Right lung (tissue), 10 donors: ENCODE data around the gene PRKCA. TPM values are rescaled to one million over a fixed set of nuclear protein-coding genes. Genes with fewer than 3 reads are reported as not detected.
"Not testable (repeated sequence)": the region's sequence is repeated elsewhere in the genome, so short reads cannot be mapped to it uniquely, and the experiment has no call there.

Experiments used
- DNase-seq, 2 donors: peaks; one replicate each; pipeline ENCODE4 v3.0.0-alpha.2; 2013
- long read RNA-seq, 8 donors: transcript quantifications; one replicate each; lab custom pipeline, GENCODE V29; 2026
- polyA plus RNA-seq, 5 donors: library from polyadenylated mRNA; unstranded; fragments of 120-200 nt; gene quantifications; one replicate each; pipeline versions ENCODE4 v1.2.1 to v1.2.3, GENCODE V29; 2013; ENCODE audit warnings: inconsistent platforms in 1 of 5, low replicate concordance in 1 of 5; ENCODE audit not compliant: insufficient read length in 5 of 5, insufficient read depth in 1 of 5

Gene PRKCA
- polyA plus RNA-seq = 10 to 100 TPM; 11.7 to 18.1 (median 17.2) TPM
- long read RNA-seq, donor 1, full-length matches to known transcripts = 2 of 2 reads
- long read RNA-seq, donor 1, partial matches to known transcripts = 0 of 2 reads
- long read RNA-seq, donor 1, other reads (novel, unspliced or antisense) = 0 of 2 reads
- long read RNA-seq, donor 2, full-length matches to known transcripts = 2 of 2 reads
- long read RNA-seq, donor 2, partial matches to known transcripts = 0 of 2 reads
- long read RNA-seq, donor 2, other reads (novel, unspliced or antisense) = 0 of 2 reads
- long read RNA-seq, donor 3, full-length matches to known transcripts = 1 of 1 reads
- long read RNA-seq, donor 3, partial matches to known transcripts = 0 of 1 reads
- long read RNA-seq, donor 3, other reads (novel, unspliced or antisense) = 0 of 1 reads
- long read RNA-seq, donor 4, full-length matches to known transcripts = 3 of 3 reads
- long read RNA-seq, donor 4, partial matches to known transcripts = 0 of 3 reads
- long read RNA-seq, donor 4, other reads (novel, unspliced or antisense) = 0 of 3 reads
- long read RNA-seq, donor 5 = 0 reads
- long read RNA-seq, donor 6 = 0 reads
- long read RNA-seq, donor 7, full-length matches to known transcripts = 3 of 3 reads
- long read RNA-seq, donor 7, partial matches to known transcripts = 0 of 3 reads
- long read RNA-seq, donor 7, other reads (novel, unspliced or antisense) = 0 of 3 reads
- long read RNA-seq, donor 8, full-length matches to known transcripts = 3 of 3 reads
- long read RNA-seq, donor 8, partial matches to known transcripts = 0 of 3 reads
- long read RNA-seq, donor 8, other reads (novel, unspliced or antisense) = 0 of 3 reads

DNA sequence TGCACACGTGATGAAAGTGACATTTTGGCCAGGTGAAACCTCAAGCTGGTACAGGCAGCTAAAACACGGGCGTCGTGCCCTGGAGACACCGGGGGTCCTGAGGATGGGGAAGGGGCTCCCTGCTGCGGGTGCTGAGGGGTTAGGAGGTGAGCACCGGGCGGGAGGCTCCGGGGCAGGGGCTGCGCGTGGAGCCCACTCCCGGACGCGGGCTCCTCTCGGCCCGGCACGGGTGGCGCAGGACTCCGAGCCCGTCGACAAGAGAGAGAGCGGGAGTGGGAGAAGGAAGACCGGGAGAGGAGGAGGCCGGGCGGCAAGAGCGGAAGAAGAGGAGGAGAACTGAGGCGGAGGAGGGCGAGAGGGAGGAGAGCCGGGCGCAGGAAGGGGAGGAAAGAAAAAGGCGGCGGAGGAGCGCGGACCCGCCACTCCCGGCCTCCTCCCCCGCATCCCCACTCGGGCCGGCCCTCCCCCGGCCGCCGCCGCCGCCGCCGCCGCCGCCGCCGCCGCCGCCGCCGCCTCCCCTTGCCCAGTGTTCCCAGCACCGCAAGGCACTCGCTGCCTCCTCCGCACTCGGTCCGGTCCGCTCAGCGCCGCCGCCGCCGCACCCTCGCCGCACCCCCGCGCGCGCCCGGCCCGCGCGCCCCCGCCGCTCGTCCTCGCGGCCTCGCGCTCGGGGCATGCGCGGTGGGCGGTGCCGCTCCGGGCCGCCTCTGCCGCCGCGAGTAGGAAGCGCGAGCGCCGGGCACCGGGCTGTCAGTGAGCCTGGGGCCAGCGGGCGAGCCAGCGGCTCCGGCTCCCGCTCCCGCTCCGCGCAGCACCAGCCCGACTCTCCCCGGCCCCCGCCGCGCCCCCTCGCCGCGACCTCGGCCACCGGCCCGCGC, at the start of gene PRKCA:
Gene PRKCA (plus strand): TSS at position 750 of the 878 bp plus-strand sequence.
- peak; percentile 62 to 65 for DNase-seq

GRCh38 chr17:66253458-66253857, 49.0 kb upstream of the PRKCA start:
- not testable (repeated sequence) for DNase-seq

GRCh38 chr17:66255112-66255511, 47.3 kb upstream of the PRKCA start:
- DNase-seq = peak; percentile 53 to 59

GRCh38 chr17:66255527-66255971, 46.9 kb upstream of the PRKCA start:
- DNase-seq = no peak

GRCh38 chr17:66260275-66260674, 42.1 kb upstream of the PRKCA start:
- DNase-seq = no peak

GRCh38 chr17:66260688-66261087, 41.7 kb upstream of the PRKCA start:
- no peak for DNase-seq

- DNase-seq = no peak
Observed at GRCh38 chr17:66262767-66263166, 39.6 kb upstream of the PRKCA start.

DNA sequence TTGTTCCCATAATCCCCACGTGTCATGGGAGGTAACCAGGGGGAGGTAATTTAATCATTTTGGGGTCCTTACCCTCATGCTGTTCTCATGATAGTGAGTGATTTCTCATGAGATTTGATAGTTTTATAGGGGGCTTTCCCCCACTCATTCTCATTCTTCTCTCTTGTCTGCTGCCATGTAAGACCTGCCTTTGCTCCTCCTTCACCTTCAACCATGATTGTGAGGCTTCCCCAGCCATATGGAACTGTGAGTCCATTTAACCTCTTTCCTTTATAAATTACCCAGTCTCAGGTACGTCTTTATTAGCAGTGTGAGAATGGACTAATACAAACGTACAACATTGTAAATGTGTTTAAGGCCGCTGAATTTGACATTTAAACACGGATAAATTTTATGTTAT, 37.7 kb upstream of the PRKCA start:
- DNase-seq = no peak

DNA sequence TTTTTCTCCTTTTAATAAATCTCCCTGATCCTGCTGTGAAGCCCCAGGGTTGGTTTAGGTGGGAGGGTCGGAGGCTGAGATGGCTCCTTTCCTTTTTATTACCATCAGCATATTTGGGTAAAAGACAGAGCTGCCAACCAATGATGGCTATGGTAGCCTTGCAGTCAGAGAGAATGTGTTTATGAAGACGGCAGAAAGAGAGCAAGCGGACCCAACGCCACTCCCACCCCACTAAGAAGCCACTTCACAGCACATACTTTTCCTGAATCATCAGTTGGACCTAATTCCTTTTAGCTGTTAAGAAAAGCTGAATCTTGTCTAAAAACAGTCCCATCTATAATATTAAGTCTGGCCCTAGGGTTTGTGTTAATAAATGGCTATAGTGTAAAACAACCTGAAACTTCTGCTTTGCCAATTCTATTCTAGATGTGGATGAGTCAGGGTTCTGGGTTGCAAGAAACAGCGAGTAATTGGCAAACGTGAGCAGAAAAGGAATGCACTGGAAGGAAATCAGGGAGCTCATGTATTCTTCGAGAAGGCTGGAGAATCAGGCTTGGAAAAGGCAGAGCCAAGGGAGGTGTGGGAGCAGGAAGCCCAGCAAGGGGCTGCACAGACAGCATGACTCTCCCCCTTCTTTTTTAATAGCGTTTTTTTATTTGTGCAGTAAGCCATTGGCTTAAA, 34.0 kb upstream of the PRKCA start:
- no peak for DNase-seq

GRCh38 chr17:66270106-66270505, 32.3 kb upstream of the PRKCA start:
- DNase-seq = no peak

DNA sequence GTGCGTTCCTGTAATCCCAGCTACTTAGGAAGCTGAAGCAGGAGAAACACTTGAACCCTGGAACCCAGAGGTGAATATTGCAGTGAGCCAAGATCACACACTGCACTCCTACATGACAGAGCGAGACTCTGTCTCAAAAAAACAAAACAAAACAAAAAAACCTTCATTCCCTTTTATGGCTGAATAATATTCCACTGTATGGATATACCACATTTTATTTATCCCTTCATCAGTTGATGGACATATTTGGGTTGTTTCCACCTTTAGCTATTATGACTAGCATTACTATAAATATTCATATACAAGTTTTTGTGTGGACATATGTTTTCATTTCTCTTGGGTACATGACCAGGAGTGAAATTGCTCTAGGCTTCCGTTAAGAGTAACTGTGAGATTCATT, 30.9 kb upstream of the PRKCA start:
- DNase-seq = no peak

DNA sequence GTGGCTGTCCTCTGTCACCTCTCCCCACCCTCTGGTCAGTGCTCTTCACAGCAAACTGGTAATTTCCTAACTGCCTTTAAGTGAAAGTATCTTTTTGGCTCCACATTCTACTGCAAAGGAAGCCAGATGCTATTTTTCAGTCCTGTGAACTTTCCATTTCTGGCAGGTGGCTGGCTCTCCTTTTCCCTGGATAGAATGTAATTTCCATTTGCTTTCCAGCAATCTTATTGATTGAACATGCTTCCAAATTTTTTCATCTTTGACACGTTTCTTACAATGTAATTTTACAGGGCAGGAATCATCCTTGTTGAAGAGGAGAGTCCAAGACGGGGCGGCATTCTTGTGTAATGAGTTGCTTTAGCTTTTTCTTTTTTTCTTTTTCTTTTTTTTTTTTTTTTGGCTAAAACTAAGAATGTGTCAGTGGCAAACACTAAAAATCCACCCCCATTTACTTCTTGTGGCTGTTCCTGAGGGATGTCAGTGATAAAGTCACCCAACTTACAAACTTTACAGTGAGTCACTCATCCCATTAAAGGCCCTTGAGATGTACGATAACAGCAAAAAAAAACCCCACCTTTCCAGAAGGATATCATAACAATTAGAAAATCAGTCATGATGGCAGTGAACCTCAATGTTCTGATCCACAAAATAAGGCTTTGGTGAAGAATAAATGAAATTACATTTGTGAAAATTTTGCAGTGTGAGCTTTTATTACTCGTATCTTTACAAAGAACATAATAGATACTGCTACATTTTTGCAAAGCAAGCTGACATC, 29.4 kb upstream of the PRKCA start:
- DNase-seq = no peak

GRCh38 chr17:66273586-66273848, 28.9 kb upstream of the PRKCA start:
- no peak for DNase-seq

DNA sequence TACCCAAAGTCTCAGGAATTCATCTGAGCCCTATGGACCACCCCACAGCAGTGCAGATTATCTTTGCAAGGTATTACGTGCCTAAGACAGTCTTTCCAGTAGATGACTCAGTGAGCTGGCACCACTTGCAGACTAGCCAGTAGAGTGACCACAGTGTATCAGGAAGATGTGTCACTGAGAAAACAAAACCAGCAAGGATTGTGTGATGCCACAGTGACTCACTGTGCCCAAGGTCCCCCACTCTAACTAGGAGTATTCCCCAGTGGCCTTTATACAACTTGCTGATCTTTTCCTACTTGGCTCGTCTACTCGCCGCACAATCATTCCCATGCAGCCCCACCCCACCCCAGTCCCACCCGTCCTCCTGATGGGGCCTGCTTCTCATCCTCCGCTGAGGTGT, 26.8 kb upstream of the PRKCA start:
- DNase-seq = no peak

DNA sequence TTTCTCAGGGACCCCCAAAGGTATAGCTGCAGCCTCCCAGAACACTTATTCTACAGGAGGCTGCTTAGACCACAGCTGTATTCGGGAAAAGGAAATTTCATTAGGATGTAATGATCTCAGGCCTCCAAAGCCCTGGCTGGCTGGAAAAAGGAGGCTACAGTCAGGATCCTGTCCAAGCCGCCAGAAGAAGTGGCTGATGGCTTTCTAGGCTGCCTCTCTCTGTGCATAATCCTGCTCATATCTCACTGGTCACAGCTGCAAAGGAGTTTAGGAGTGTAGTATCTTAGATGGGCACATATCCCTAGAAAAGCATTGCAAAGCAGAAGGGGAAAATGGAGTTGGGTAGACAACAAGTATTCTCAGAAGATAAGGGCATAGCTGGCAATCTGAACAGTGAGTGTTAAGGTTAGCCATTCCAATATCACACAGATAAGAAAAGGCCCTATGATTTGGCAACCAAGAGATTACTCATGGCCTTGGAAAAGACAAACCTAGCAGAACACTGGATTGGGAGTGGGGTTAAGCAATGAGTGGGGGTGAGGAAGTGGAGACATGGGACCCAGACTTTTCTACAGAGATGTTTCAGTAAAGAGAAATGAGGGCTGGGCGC, 26.0 kb upstream of the PRKCA start:
- no peak for DNase-seq

- no peak for DNase-seq
Observed at GRCh38 chr17:66277191-66277590, 25.2 kb upstream of the PRKCA start.

GRCh38 chr17:66281661-66282369, 20.6 kb upstream of the PRKCA start:
- no peak for DNase-seq

- DNase-seq = no peak
Observed at GRCh38 chr17:66283296-66283934, 19.0 kb upstream of the PRKCA start.

GRCh38 chr17:66283971-66284370, 18.4 kb upstream of the PRKCA start:
- DNase-seq = no peak
